ENCODE data around the gene FAM171A2.
"Not testable (repeated sequence)": the region's sequence is repeated elsewhere in the genome, so short reads cannot be mapped to it uniquely, and the experiment has no call there.

The FAM171A2 gene

DNA sequence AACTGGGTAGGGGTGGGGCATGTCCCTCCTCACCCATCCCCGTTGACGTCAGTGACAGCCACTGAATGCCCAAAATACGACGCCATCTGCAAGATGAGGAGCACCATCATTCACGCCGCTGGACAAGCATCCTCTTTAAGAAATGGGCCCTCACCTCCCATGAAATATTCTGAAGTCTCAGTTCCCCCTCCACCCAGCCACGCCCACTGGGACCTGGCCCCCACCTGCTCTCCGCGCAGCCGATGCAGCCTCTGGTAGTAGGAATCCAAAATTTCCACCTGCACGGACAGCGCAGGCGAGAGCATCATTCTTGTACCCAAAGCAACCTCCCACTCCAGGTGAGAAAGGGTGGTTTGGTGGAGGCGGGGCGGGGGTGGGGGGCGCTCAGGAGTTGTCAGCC is 20.2 kb upstream of the FAM171A2 start:
- no peak for DNase-seq (ENCODE audit: low read depth in 2 of 2)

DNA sequence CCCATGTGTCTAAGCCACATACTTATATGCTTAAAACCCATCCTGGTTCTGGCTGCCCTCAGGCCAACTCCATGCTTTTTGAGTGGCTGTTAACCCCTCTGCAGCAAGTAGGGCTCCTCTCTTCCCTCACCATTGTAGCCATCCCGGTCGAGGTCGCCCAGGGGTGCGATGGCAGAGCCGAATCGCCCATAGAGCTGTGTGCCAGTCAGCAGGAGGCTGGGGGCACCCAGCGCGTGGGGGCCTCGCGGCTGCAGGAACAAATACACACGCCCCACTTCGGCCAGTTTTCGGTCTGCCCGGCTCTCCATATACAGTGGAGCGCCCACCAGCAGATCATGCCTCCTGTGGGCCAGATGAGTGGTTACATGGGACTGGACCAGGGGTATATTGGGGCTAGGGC is 19.7 kb upstream of the FAM171A2 start:
- DNase-seq (ENCODE audit: low read depth in 2 of 2) = no peak

- no peak for DNase-seq (ENCODE audit: low read depth in 2 of 2)
These were observed 19.3 kb upstream of the FAM171A2 start for GRCh38 chr17:44382917-44383316.

GRCh38 chr17:44381810-44382305 is 18.2 kb upstream of the FAM171A2 start:
- no peak for DNase-seq (ENCODE audit: low read depth in 2 of 2)

DNA sequence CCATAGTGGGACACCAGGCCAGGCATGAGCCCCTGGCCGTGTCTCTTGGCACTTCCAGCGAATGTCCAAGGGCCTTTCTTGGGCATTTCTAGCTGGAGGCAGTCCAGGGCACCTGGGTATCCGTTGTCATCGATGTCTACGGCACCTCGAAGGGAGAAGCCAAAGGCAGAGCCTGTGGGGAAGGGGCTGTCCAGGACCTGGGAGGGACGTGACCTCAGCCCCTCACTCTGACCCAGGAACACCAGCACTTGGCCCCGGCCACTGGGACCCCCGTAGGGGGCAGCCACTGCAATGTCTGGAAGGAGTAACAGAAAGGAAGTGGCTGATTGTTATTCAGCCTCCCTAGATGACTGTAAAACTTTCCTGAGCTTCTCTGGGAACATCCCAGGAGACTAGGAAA is 17.1 kb upstream of the FAM171A2 start:
- DNase-seq (ENCODE audit: low read depth in 2 of 2) = no peak

GRCh38 chr17:44379887-44380286 is 16.2 kb upstream of the FAM171A2 start:
- no peak for DNase-seq (ENCODE audit: low read depth in 2 of 2)

GRCh38 chr17:44378171-44378705 is 14.6 kb upstream of the FAM171A2 start:
- no peak for DNase-seq (ENCODE audit: low read depth in 2 of 2)

- DNase-seq (ENCODE audit: low read depth in 2 of 2) = no peak
These were observed 13.1 kb upstream of the FAM171A2 start for GRCh38 chr17:44376779-44377178.

DNA sequence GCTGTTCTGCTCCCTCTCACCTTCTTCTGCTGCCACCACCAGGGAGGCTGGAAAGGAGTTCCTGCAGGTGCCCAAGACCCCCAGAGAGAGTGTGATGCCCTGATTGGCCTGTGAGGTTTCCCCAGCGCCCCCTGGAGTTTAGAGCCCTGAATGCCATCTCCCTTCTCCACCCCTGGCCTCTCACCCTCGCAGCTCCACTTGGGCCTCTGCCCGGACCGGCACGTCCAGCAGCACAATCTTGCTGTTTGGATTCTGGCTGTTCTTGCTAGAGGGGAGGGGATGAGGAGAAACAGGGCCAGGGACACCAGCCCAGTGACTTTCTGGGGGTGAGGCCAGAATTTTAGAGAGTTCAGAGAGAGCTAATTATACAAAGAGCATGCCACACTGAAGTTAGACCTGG is 12.5 kb upstream of the FAM171A2 start:
- no peak for DNase-seq (ENCODE audit: low read depth in 2 of 2)

GRCh38 chr17:44375196-44376017 is 11.8 kb upstream of the FAM171A2 start:
- no peak for DNase-seq (ENCODE audit: low read depth in 2 of 2)

- DNase-seq (ENCODE audit: low read depth in 2 of 2) = no peak
These were observed 10.9 kb upstream of the FAM171A2 start for GRCh38 chr17:44374306-44375195.

DNA sequence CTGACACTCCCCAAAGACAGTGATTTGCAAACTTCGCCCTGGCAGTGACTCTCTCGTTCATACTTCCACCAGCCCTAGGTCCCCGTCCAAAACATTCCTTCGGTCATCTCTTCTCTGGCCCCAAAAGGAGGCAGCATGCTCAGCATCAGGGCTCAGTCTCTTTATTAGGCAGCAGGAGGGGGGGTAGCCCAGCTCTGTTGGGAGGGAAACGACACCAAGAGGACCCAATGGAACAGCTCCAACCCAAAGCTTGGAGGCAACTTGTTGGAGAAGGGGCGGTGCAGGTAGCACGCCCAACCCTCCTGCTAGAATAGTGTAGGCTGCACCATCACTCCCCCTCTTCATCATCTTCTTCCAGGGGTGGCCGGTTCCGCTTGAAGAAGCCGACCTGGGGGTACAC is 8.4 kb upstream of the FAM171A2 start:
- no peak for DNase-seq (ENCODE audit: low read depth in 2 of 2)

- DNase-seq (ENCODE audit: low read depth in 2 of 2) = not testable (repeated sequence)
These were observed 5.9 kb upstream of the FAM171A2 start for GRCh38 chr17:44369414-44370023.

DNA sequence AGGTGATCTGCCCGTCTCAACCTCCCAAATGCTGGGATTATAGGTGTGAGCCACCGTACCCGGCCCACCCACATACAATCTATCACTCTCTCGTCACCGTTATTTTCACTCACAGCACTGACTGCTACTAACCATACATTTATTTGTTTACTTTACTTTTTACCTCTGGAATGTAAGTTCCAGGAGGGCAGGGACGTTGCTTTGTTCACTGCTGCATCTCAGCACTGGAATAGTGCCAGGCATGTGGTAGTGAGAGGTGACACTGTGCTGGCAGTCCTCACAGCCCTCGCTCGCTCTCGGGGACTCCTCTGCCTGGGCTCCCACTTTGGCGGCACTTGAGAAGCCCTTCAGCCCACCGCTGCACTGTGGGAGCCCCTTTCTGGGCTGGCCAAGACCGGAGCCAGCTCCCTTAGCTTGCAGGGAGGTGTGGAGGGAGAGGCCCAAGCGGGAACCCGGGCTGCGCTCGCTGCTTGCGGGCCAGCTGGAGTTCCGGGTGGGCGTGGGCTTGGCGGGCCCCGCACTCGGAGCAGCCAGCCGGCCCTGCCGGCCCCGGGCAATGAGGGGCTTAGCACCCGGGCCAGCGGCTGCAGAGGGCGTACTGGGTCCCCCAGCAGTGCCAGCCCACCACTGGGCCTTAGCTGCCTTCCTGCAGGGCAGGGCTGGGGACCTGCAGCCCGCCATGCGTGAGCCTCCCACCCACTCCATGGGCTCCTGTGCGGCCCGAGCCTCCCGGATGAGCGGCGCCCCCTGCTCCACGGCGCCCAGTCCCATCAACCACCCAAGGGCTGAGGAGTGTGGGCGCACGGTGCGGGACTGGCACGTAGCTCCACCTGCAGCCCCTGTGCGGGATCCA is 5.0 kb upstream of the FAM171A2 start:
- DNase-seq (ENCODE audit: low read depth in 2 of 2) = not testable (repeated sequence)

DNA sequence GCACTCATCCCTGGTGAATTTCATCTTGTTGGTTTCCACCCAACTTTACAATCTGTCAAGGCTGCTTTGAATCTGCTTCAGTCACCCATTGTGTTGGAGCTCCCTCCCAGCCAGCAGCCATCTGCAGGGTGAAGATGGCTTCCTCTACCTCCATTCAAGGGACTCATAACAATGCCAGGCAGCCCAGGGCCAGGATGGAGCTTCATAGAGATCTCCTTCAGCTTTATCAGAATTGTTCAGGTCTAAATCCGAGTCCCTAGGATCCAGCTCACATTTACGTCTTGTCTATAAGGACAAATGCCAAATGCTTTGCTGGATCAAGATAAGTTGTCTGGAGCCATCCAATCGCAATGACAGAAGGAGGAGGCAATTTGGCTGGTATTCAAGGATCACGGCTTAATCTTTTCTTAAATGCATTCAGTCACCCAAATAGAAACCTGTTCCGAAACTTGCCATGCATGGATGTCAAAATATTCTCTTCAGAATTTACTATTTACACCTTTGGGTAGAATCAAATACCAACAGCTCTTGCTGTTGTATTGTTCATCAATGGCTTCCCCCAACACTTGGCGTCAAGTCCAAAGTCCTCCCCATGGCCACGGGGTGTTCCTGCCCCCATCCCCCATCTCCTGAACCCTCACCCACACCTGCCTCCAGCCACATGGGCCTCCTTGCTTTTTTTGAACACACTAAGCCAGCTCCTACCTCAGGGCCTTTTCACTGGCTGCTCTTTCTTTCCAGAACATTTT is 3.8 kb upstream of the FAM171A2 start:
- DNase-seq (ENCODE audit: low read depth in 2 of 2) = no peak

- DNase-seq (ENCODE audit: low read depth in 2 of 2) = not testable (repeated sequence)
These were observed 1.4 kb upstream of the FAM171A2 start for GRCh38 chr17:44365051-44365450.

GRCh38 chr17:44362949-44363612 is 572 bp downstream of the FAM171A2 start:
- no peak for DNase-seq (ENCODE audit: low read depth in 2 of 2)

DNA sequence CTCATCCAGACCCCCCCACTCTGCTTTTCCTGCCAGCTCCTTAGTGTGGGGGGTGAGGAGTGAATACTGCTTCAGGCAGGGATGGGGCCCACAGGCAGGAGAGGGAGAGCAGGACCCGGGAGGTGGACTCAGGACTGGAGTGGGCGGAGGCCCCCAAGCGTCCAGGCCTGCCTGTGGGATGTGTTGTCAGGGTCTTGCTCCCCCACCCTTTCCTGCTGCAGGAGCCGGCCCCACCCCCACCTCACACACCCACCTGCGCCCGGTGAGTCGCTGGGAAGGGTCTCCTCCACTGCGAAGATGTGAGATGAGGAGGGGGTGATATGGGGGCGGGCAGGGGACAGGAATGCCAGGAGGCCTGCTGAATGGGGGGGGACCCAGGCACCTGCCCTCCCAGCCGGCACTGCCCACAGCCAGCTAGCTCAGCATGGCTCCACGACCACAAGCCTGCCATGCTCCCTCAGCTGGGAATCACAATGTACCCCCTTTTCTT is 1.1 kb downstream of the FAM171A2 start:
- no peak for DNase-seq (ENCODE audit: low read depth in 2 of 2)
